Ishikawa (cell line): ENCODE results near the gene RGS2.

Experiments used
- CEBPB ChIP-seq: IDR thresholded peaks from 2 replicates; pipeline ENCODE4 v1.6.1; 2012
- EGR1 ChIP-seq: IDR thresholded peaks from 2 replicates; pipeline ENCODE4 v1.6.1; 2012
- EP300 ChIP-seq: IDR thresholded peaks from 2 replicates; pipeline ENCODE4 v1.6.1; 2012; ENCODE audit warnings: borderline replicate concordance
- FOXM1 ChIP-seq: IDR thresholded peaks from 2 replicates; pipeline ENCODE4 v1.6.1; 2012; ENCODE audit warnings: low read depth, borderline replicate concordance
- TF ChIP-seq, protein P1 (sequence below): IDR thresholded peaks from 2 replicates; pipeline ENCODE4 v1.6.1; 2012
- TF ChIP-seq, protein P2 (sequence below): IDR thresholded peaks from 2 replicates; pipeline ENCODE4 v1.6.1; 2012
- TF ChIP-seq, protein P3 (sequence below): IDR thresholded peaks from 2 replicates; pipeline ENCODE4 v1.6.1; 2012; ENCODE audit warnings: low read depth, mild to moderate bottlenecking

DNA sequence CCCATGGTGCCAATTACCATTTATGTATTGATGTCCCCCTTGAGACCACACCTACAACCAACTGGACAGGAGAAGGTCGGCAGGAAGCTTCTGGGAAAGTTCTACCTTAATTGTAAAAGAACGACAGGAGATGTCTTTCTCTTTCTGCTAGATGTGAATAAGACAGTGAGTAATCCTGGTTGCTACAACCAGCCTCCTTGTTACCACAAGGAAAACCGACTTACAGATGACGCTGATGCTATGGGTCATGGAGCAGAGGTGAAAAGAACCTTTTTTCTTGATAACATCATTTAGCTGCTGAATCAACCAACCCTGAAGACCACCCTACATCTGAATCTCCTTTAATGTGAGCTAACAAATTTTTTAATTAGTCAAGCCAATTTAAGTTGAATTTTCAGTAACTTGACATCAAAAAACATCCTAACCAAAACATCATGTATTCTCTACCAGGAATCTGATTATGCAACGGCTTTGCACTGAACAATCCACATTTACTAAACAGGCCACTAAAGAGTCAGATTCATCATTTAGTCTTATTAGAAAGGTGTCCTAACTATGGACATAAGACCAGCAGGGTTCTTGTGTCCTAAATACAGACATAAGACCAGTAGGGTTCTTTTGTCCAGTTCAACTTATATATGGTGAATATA, 23.0 kb downstream of the RGS2 start:
- TF ChIP-seq, protein P1, sequence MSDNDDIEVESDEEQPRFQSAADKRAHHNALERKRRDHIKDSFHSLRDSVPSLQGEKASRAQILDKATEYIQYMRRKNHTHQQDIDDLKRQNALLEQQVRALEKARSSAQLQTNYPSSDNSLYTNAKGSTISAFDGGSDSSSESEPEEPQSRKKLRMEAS: no peak
- TF ChIP-seq EP300: no peak
- no peak for TF ChIP-seq EGR1
- TF ChIP-seq, protein P2, sequence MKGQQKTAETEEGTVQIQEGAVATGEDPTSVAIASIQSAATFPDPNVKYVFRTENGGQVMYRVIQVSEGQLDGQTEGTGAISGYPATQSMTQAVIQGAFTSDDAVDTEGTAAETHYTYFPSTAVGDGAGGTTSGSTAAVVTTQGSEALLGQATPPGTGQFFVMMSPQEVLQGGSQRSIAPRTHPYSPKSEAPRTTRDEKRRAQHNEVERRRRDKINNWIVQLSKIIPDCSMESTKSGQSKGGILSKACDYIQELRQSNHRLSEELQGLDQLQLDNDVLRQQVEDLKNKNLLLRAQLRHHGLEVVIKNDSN: no peak
- TF ChIP-seq CEBPB: no peak
- no peak for TF ChIP-seq FOXM1
- TF ChIP-seq, protein P3, sequence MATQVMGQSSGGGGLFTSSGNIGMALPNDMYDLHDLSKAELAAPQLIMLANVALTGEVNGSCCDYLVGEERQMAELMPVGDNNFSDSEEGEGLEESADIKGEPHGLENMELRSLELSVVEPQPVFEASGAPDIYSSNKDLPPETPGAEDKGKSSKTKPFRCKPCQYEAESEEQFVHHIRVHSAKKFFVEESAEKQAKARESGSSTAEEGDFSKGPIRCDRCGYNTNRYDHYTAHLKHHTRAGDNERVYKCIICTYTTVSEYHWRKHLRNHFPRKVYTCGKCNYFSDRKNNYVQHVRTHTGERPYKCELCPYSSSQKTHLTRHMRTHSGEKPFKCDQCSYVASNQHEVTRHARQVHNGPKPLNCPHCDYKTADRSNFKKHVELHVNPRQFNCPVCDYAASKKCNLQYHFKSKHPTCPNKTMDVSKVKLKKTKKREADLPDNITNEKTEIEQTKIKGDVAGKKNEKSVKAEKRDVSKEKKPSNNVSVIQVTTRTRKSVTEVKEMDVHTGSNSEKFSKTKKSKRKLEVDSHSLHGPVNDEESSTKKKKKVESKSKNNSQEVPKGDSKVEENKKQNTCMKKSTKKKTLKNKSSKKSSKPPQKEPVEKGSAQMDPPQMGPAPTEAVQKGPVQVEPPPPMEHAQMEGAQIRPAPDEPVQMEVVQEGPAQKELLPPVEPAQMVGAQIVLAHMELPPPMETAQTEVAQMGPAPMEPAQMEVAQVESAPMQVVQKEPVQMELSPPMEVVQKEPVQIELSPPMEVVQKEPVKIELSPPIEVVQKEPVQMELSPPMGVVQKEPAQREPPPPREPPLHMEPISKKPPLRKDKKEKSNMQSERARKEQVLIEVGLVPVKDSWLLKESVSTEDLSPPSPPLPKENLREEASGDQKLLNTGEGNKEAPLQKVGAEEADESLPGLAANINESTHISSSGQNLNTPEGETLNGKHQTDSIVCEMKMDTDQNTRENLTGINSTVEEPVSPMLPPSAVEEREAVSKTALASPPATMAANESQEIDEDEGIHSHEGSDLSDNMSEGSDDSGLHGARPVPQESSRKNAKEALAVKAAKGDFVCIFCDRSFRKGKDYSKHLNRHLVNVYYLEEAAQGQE: no peak
